Measurements from ENCODE around the gene AHRR. TPM values are rescaled to one million over a fixed set of nuclear protein-coding genes. Genes with fewer than 3 reads are reported as not detected.

The AHRR gene
- total and polyA plus RNA-seq, 10 of the 15 experiments (the other 5 are each of a cell fraction or from before 2014, with no cell fraction given): 0.90 to 35.2 (median 19.2) TPM

DNA sequence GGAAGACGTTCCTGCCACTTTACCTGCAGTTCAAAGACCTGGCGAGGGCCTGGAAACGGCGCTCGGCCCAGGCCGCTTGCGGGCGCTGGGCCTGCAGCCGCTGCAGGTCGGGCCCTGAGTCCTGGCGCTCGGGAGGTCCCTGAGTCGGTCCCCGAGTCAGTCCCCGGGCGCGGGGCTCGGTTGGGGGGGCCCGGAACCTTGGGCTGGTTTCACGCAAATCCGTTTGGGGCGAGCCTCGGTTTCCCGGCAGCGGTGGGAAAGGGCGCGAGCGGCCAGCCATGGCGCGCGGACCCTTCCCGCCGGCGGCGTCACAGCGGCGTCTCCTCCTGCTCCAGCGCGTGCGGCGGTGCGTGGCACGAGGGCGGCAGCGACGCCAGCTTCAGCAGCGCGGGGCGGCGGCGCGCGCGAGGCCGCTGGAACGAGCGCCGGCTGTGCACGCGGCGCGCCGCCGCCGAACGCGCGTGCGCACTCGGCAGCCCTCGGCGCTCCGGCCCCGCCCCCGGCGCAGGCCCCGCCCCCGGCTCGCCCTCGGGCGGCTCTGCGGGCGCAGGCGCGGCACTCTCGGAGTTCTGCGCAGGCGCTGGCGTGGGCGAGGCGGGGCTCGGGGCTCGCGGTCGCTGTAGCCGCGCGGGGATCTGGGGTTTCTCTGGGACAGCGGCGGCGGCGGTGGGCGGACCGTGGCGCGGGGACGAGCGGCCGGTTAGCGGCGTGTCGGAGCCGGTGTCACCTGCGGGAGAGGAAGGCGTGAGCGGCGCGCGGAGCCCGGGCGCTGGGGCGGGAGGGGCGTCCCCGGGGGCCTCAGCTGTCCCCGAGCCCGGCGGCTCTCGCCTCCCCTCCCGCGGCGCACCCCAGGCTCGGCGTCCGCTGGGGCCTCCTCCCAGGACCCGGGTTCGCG lies 151.4 kb downstream of the AHRR start (continued):
- TF ChIP-seq MAX (IDR thresholded peaks at IDR 0.05; ENCODE audit: low read depth, low read length): peak; percentile 82
- no peak for TF ChIP-seq STAT1 (conservative IDR thresholded peaks at IDR 0.05)
- no peak for TF ChIP-seq MEF2A (IDR thresholded peaks at IDR 0.05; ENCODE audit: insufficient read depth, low read depth, low read length)
- TF ChIP-seq NFYB (IDR thresholded peaks at IDR 0.05; ENCODE audit: insufficient read depth, low read depth, low read length): no peak
- TF ChIP-seq ZNF24 (IDR thresholded peaks at IDR 0.05): no peak
- TF ChIP-seq NR2F1 (conservative IDR thresholded peaks at IDR 0.05): 0 out of 2 replicates have a peak, but pooled peaks have one; percentile 2
- no peak for TF ChIP-seq CUX1 (IDR thresholded peaks at IDR 0.05; ENCODE audit: insufficient replicate concordance, low read depth, low read length)
- TF ChIP-seq SUPT20H (IDR thresholded peaks at IDR 0.05; ENCODE audit: borderline replicate concordance, control insufficient read depth, low read depth, low read length): no peak
- TF ChIP-seq RFX5 (IDR thresholded peaks at IDR 0.05; ENCODE audit: low read depth, low read length): no peak
- no peak for TF ChIP-seq SMAD1 (IDR thresholded peaks at IDR 0.05; ENCODE audit: low read depth, partially characterized antibody)
- no peak for TF ChIP-seq NFYA (IDR thresholded peaks at IDR 0.05; ENCODE audit: borderline replicate concordance, low read depth, low read length)
- TF ChIP-seq TCF3 (IDR thresholded peaks at IDR 0.05; ENCODE audit: borderline replicate concordance, insufficient read depth, low read depth, low read length): 0 out of 2 replicates have a peak, but pooled peaks have one; percentile 63
- TF ChIP-seq PAX5 (IDR thresholded peaks at IDR 0.05; ENCODE audit: borderline replicate concordance, low read depth, low read length): peak; percentile 88; the same call in 1 of the 2 replicates
- no peak for TF ChIP-seq NR2C2 (IDR thresholded peaks at IDR 0.05; ENCODE audit: borderline replicate concordance, control insufficient read depth, insufficient read length, low read depth)
- TF ChIP-seq PML (IDR thresholded peaks at IDR 0.05; ENCODE audit: low read length): peak; percentile 57; the same call in 1 of the 2 replicates
- TF ChIP-seq BACH1 (IDR thresholded peaks at IDR 0.05; ENCODE audit: borderline replicate concordance): peak; percentile 70
- no peak for TF ChIP-seq KDM1A (IDR thresholded peaks at IDR 0.05; ENCODE audit: borderline replicate concordance)
- no peak for TF ChIP-seq FOXM1 (IDR thresholded peaks at IDR 0.05; ENCODE audit: low read depth, low read length)
- TF ChIP-seq GATAD2B (conservative IDR thresholded peaks at IDR 0.05; ENCODE audit: low read depth): no peak; the same call in none of the 2 replicates
- no peak for TF ChIP-seq SIX5 (IDR thresholded peaks at IDR 0.05; ENCODE audit: low read depth, low read length, severe bottlenecking)
- no peak for TF ChIP-seq SREBF2 (IDR thresholded peaks at IDR 0.05; ENCODE audit: low read length)
- no peak for TF ChIP-seq IKZF2 (IDR thresholded peaks at IDR 0.05)

All from GM12878 (cell line).